ENCODE data around the gene LIMS2.
A peak's percentile ranks its signal among the peaks of the same experiment; 100 is the strongest.

DNA sequence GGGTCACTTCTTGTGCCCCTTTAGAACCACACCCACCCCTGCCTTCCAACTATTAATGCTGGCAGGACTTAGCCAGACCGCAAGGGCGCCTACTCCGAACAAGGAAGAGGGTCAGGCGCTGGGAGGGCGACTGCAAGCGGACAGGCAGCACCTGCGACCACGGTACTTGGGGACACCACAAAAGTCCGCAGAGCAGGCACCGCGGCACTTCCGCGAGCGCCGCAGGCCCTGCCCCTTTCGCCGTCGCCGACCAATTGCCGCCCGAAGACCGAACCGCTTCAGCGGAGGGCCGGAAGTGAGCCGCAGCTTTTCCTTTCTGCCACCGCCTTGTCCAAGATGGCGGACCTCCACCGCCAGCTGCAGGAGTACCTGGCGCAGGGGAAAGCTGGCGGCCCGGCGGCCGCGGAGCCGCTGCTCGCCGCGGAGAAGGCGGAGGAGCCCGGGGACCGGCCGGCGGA, 25.9 kb upstream of the LIMS2 start, which contains the start of gene SFT2D3:
- TF ChIP-seq REPIN1 (tag by site-specific recombination; IDR thresholded peaks at IDR 0.05; ENCODE audit: low read depth) (no peak), YY1 (tag by site-specific recombination; IDR thresholded peaks at IDR 0.05) (peak; percentile 69), ZNF677 (tag by site-specific recombination; IDR thresholded peaks at IDR 0.05) (no peak), ZFP41 (tag by site-specific recombination; IDR thresholded peaks at IDR 0.05; ENCODE audit: borderline replicate concordance) (no peak), KLF10 (tag by site-specific recombination; IDR thresholded peaks at IDR 0.05) (no peak), ZNF121 (tag by site-specific recombination; IDR thresholded peaks at IDR 0.05) (no peak), ZNF629 (tag by site-specific recombination; IDR thresholded peaks at IDR 0.05) (peak; percentile 16; the same call in 1 of the 2 replicates), TRIM28 (IDR thresholded peaks at IDR 0.05; ENCODE audit: borderline replicate concordance, low read length) (no peak)
- TF ChIP-seq, protein P1, sequence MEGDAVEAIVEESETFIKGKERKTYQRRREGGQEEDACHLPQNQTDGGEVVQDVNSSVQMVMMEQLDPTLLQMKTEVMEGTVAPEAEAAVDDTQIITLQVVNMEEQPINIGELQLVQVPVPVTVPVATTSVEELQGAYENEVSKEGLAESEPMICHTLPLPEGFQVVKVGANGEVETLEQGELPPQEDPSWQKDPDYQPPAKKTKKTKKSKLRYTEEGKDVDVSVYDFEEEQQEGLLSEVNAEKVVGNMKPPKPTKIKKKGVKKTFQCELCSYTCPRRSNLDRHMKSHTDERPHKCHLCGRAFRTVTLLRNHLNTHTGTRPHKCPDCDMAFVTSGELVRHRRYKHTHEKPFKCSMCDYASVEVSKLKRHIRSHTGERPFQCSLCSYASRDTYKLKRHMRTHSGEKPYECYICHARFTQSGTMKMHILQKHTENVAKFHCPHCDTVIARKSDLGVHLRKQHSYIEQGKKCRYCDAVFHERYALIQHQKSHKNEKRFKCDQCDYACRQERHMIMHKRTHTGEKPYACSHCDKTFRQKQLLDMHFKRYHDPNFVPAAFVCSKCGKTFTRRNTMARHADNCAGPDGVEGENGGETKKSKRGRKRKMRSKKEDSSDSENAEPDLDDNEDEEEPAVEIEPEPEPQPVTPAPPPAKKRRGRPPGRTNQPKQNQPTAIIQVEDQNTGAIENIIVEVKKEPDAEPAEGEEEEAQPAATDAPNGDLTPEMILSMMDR (tag by site-specific recombination; IDR thresholded peaks at IDR 0.05), result no peak; the same call in 1 of the 2 replicates
- TF ChIP-seq, protein P2, sequence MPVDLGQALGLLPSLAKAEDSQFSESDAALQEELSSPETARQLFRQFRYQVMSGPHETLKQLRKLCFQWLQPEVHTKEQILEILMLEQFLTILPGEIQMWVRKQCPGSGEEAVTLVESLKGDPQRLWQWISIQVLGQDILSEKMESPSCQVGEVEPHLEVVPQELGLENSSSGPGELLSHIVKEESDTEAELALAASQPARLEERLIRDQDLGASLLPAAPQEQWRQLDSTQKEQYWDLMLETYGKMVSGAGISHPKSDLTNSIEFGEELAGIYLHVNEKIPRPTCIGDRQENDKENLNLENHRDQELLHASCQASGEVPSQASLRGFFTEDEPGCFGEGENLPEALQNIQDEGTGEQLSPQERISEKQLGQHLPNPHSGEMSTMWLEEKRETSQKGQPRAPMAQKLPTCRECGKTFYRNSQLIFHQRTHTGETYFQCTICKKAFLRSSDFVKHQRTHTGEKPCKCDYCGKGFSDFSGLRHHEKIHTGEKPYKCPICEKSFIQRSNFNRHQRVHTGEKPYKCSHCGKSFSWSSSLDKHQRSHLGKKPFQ (tag by site-specific recombination; IDR thresholded peaks at IDR 0.05), result no peak
- TF ChIP-seq, protein P3, sequence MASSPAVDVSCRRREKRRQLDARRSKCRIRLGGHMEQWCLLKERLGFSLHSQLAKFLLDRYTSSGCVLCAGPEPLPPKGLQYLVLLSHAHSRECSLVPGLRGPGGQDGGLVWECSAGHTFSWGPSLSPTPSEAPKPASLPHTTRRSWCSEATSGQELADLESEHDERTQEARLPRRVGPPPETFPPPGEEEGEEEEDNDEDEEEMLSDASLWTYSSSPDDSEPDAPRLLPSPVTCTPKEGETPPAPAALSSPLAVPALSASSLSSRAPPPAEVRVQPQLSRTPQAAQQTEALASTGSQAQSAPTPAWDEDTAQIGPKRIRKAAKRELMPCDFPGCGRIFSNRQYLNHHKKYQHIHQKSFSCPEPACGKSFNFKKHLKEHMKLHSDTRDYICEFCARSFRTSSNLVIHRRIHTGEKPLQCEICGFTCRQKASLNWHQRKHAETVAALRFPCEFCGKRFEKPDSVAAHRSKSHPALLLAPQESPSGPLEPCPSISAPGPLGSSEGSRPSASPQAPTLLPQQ (tag by site-specific recombination; IDR thresholded peaks at IDR 0.05), result no peak; the same call in 1 of the 2 replicates

All from HEK293 (cell line).